ENCODE measurements around the gene PREX1.

GRCh38 chr20:48676125-48676524 is 151.7 kb downstream of the PREX1 start:
- TF ChIP-seq POLR2A (IDR thresholded peaks at IDR 0.05; ENCODE audit: low read length) (no peak), GATA1 (IDR thresholded peaks at IDR 0.05; ENCODE audit: low read depth, low read length) (no peak)

Measured in erythroblast (primary cell).